Uterus (tissue), 2 donors: ENCODE measurements around the gene FMN2.

ENCODE experiments used
- POLR2A ChIP-seq, 2 donors: fragments of 450-650 bp; IDR thresholded peaks; one replicate each; pipeline ENCODE4 v1.6.1; 2016; ENCODE audit warnings: antibody characterized with exemption in 2 of 2, mild to moderate bottlenecking in 1 of 2, moderate library complexity in 1 of 2
- TF ChIP-seq, protein P1 (sequence below), 4 experiments: fragments of 200-600 bp in 2 of 4; fragments of 450-650 bp in 2 of 4; sonication (generic) in 2 of 4; IDR thresholded peaks; one replicate each; pipeline ENCODE4 v1.5.1; 2016 to 2019; ENCODE audit warnings: antibody characterized with exemption in 4 of 4, mild to moderate bottlenecking in 2 of 4, moderate library complexity in 1 of 4

GRCh38 chr1:240241278-240241677 lies 149.6 kb downstream of the FMN2 start:
- TF ChIP-seq, protein P1, sequence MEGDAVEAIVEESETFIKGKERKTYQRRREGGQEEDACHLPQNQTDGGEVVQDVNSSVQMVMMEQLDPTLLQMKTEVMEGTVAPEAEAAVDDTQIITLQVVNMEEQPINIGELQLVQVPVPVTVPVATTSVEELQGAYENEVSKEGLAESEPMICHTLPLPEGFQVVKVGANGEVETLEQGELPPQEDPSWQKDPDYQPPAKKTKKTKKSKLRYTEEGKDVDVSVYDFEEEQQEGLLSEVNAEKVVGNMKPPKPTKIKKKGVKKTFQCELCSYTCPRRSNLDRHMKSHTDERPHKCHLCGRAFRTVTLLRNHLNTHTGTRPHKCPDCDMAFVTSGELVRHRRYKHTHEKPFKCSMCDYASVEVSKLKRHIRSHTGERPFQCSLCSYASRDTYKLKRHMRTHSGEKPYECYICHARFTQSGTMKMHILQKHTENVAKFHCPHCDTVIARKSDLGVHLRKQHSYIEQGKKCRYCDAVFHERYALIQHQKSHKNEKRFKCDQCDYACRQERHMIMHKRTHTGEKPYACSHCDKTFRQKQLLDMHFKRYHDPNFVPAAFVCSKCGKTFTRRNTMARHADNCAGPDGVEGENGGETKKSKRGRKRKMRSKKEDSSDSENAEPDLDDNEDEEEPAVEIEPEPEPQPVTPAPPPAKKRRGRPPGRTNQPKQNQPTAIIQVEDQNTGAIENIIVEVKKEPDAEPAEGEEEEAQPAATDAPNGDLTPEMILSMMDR (IDR thresholded peaks at IDR 0.05): no peak
- TF ChIP-seq POLR2A (IDR thresholded peaks at IDR 0.05): no peak
